Measurements from ENCODE around the gene USP34.
"Not testable (repeated sequence)": the region's sequence is repeated elsewhere in the genome, so short reads cannot be mapped to it uniquely, and the experiment has no call there.

The USP34 gene

DNA sequence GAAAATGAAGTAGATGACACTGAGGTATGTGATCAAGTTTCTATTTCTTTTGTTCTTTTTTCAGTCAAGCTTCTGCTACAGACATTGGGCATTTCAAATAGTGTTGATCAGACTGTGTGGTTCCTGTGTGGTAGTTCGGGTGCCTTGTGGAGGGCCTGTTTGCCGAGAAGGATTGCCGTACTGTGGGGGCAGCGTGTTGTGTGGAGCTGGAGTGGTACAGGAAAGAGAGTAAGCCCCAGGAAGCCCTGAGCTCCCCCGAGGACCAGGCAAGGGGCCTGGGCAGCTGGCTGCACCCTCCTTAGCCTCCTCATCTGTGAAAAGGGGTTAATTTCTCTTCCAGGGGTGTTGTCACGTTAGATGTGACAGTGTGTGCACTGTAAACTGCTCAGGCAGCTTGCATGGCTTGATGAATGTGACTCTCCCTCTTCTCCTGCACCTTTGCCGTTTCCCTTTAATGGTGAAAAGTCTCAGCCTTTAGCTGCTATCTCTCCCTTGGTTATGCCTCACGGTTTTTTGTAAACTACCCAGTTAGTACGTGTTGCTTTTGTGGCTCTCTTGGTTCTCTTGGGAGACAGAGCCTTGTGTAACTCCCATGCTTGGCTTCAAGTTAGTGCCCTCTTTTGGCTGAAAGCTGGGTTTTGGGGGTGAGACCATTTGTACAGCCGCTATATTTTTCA lies 289.4 kb downstream of the USP34 start:
- DNase-seq = no peak

DNA sequence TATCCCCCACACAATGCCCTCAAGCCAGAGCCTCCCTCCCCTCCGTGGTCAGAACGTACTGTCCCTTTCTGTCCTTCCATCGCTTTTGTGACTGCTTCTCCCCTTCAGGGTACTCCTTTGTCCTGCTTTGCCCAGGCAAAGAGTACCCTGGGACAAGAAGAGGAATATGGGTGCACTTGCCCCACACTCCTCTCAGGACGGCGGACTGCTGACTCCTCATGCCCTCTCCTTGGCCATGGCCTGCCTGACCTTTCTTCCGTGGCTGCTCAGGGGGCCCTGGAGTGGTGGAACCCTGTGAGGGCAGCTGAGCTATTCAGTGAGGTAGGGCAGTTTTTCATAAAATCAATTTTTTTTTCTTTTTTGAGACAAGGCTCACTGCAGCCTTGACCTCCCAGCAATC lies 290.2 kb downstream of the USP34 start:
- no peak for DNase-seq

DNA sequence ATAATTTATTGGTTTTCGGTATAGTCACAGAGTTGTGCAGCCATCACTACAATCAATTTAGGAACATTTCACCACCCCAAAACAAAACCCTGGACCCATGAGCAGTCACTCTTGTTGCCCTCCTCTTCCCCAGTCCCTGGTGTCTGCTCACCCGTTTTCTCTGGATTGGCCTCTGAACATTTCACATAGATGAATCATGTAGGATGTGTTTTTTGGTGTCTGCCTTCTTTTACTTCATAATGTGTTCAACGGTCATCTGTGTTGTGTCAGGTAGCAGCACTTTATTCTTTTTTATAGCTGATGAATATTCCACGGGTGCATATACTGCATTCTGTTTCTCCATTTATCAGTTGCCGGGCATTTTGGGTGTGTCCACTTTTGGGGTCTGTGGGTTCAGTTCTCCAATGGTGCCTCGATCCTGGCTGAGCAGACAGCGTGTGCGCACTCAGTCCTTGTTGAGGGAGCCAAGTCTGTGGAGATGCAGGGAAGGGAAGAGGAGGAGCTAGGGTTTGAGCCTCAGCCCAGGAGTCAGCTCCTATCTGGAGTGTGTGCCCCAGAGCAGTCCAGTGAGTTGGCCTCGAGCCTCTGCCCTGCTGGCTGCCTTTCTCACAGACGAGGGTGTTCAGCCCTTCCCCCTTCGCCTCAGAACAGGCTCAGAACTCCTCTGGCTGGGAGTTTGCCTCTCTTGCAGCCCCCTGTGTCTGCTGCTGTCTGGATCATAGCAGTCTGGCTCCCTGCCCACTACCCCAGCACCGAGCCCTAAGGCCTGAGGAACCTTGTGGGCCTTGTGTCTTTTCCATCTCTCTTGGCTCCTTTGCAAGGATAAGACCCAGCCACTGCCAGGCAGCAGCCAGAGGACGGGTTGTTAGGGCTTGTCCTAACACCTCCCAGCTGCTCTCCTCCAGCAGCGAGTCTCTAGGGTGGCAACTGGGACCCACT lies 290.9 kb downstream of the USP34 start:
- no peak for DNase-seq

DNA sequence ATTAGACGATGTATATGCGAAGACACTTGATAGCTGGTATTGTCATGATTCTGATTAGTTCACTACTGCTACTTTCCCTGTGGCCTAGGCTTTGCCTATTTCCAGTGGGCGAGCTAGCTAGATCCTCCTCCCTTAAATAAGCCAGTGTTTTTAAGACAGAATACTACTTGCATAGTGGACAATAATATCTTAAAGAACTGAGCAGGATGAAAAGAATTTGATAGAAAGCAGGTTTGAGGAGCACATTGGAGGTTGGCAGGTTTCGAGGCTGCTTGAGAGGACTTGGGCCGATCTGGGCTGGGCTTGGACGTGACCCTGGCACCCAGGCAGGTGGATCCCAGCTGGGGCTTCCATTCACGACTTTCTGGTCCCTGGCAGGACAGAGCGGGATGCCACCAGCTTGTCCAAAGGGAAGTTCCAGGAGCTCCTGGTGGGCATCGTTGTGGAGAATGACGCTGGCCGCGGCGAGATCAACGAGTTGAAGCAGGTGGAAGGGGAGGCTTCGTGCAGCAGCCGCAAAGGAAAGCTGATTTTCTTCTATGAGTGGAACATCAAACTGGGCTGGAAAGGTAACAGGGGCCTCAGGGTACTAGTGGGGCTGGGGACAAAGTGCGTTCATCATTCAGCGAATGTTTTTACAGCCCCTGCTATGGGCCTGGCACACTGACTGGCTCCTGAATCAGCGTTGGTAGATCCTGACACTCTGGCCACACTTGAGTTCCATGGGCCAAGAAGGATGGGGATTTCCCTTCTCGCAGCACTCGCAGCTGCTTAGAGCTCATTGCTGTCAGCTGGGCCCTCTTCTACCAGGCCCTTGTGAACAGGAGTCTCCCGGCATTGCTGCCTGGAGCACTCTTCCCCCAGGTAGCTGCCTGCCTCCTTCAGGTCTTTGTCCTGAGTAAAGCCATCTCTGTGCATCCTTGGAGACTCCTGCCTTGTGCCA lies 292.0 kb downstream of the USP34 start:
- DNase-seq = no peak

DNA sequence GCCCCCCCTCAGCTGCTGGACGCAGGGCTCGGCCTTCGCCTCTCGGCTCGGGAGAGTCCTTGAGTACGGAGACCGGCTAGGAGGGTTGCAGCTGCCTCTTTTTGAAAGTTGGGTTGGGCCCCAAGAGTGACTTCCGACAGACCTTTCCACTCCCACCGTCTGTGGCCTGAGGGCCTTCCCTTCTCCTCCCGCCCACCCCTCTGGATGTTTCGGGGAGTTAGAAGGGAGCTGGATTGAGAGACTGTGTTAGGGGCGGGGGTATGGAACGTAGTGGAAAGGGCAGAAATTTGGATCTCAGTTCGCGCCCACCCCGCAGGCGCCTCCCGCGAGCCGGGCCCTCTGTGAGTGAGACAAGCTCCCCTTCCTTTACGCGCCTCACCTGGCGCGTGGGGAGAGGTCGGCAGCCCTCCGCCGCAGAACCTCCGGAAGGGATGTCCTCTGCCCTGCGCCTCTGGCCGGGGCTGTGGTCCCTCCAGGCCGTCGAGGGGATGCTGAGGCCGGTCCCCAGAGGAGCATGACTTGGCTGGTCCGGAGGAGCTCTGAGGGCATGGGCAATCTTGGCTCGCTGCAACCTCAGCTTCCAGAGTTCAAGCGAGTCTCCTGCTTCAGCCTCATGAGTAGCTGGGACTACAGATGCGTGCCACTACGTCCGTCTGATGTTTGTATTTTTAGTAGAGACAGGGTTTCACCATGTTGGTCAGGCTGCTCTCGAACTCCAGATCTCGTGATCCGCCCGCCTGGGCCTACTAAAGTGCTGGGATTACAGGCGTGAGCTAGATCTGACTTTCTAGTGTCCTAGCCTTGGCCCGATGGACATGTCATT lies 292.9 kb downstream of the USP34 start:
- DNase-seq = peak; percentile 32

DNA sequence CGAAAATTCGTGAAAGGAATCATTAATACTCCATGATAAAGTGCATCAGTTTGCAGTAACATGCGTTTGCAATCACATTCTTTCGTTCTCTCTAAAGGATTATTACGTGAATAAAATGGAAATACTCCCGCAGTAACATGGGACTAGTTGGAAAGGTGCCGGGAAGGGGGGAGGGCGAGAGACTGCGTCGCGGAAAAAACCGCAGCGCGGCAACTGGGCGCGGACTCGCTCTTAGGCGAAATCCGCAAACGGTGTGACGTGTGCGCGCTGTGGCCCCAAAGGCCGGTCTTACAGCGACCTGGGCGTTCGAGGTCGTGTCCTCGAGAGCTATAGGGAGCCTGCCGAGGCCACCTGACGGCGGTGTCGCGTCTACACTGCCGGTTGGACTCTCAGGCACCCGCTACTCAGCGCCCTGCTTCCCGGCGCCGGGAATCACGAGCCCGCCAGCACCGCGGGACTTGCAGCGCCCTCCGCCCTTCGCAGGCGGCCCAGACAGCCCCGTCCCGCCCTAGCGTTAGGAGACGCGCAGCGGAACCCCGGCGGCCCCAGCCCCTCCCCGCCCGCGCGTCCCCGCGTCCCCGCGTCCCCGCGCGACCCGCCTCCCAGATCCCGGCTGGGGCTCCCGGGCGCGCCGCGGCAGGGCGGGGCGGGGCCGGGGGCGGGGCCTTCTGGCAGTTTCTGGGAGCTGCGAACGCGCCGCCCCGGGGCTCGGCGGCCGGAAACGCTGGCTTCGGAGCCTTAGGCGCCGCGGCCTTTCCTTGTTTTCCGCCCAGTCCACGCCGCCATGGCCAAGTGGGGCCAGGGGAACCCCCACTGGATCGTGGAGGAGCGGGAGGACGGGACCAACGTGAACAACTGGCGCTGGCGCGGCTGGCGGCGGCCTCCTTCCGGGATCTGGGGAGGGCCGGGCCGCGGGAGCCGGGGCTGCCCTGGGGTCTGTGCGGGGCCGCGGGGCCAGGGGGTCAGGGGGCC lies 293.8 kb downstream of the USP34 start:
- DNase-seq = peak; percentile 94

DNA sequence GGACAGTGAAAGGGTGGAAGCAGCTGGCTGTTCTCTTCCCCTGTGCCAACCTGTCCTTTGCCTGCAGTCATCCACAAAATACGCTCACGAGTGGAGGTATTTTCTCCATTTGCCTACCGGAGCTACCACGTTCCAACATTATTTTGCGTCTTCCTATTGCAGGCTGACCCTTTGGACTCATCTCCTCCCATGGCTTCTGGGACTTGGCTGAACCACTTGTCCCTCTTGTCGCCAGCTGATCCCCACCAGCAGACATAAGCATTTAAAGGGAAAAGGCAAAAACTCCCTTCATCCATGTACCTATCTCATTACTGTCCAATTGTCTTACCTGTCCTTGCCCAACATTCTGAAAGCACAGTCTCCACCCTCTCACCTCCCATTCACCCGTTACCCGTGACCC lies 295.9 kb downstream of the USP34 start:
- no peak for DNase-seq

DNA sequence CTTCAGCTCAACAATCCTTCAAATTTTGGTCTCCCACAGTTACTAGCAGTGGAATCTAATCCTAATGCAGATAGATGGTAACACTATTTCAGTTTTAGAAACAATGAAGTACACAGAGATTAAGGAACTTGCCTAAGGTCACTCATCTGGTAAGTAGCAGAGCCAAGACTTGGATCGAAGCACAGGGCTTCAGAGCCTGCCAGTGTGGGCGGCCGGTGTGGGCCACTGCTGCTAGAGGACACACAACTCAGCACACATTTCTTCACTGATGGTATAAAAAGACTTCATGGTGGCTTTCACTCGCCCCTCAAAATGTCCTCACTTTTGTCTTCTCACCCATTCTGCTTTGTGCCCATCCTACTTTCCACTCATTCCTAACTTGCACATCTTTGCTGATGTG lies 297.8 kb downstream of the USP34 start:
- no peak for DNase-seq

DNA sequence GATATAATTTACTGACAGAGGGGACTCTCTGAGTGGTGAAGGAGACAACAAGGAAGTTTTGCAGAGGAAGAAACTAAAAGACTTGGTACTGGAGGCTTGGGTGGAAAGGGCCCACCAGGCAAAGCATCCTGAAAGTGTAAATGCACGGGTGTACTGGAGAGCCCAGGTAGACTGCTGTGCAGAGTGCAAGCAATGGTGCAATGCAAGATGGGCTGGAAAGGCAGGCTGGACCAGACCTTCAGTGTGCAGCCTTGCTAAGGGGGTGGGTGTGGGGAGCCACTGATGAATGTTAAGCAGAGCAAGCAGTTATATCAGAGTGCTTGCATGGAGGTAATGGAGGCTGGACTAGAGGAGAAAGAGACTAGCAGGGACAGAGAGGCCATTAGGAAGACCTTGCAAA lies 298.2 kb downstream of the USP34 start:
- no peak for DNase-seq

DNA sequence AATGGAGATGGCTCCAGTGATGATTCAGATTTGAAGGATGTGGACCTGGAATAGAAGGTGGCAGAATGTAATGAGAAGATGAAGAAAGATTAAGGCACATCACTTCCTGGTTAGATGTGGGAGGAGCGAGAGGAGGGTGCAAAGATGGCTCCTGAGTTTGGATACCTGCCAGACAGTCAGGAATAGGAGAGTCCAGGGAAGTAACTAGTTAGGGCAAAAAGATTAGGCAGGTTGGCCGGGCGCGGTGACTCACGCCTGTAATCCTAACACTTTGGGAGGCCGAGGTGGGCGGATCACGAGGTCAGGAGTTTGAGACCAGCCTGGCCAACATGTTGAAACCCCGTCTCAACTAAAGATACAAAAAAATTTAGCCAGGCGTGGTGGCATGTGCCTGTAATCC lies 303.3 kb downstream of the USP34 start:
- no peak for DNase-seq

DNA sequence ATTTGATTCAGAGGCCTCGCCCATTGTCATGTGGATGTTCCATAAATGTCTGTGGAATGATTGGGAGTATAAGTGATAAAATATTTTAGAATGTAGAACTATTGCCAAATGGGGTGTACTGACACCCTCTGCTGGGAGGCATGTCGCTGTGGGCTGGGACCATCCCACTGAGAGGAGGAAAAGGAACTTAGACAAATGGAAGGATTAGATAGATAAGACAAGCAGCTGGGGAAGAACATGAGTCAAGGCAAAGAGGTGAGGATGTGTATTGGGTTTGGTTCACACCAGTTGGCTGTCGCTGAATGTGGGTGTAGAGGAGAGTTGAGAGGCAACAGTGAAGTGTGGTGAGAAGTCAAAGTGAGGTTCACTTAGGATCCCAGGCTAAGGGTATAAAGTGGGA lies 304.9 kb downstream of the USP34 start:
- no peak for DNase-seq

DNA sequence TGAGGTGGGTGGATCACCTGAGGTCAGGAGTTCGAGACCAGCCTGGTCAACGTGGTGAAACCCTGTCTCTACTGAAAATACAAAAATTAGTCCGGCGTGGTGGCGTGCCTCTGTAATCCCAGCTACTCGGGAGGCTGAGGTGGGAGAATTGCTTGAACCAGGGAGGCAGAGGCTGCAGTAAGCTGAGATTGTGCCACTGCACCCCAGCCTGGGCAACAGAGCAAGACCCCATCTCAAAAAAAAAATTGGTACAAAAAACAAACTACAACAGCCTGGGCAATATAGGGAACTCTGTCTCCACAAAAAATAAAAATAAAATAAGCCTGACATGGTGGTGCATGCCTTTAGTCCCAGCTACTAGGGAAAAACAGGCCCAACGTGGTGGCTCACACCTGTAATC lies 305.8 kb downstream of the USP34 start:
- not testable (repeated sequence) for DNase-seq

DNA sequence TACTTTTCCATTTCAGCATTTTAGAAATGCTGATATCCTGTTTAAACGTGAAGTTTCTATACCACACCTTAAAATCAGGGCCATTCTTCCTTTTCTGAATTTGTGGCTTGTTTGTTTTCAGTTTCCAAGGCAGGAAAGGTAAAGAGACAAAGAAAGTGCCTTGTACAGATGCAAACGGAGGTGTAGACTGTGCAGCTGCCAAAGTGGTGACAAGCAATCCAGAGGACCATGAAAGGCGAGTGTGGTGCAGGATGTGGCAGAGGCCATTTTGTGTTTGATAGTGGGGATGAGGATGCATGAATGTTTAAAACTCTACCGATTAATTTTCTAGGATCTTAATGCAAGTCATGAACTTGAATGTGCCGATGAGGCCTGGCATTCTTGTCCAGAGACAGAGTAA lies 308.2 kb downstream of the USP34 start:
- no peak for DNase-seq

DNA sequence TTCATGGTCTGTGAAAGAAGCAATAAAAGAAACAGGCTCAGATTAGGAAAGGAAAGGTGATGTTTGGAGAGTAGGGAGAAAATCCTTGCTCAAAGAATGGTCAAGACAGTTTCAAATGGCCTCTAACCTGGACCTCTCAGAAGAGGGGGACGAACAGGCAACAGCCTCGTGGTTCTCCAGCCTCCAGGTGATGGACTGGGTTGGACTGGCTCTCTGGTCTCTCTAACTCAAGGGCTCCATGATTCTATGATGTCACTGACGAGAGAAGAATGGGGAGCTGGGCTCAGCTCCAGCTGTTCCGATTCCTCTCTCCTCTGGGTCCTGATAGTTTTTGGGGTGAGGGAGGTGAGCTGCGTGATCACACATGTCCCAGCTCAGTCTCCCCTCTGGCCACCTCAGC lies 309.0 kb downstream of the USP34 start, which contains the start of gene C2orf74:
Gene C2orf74, plus strand, starts transcription at position 301 of the 400 bp plus-strand sequence. CDS start 327 bp downstream, outside the sequence.
- DNase-seq = no peak

DNA sequence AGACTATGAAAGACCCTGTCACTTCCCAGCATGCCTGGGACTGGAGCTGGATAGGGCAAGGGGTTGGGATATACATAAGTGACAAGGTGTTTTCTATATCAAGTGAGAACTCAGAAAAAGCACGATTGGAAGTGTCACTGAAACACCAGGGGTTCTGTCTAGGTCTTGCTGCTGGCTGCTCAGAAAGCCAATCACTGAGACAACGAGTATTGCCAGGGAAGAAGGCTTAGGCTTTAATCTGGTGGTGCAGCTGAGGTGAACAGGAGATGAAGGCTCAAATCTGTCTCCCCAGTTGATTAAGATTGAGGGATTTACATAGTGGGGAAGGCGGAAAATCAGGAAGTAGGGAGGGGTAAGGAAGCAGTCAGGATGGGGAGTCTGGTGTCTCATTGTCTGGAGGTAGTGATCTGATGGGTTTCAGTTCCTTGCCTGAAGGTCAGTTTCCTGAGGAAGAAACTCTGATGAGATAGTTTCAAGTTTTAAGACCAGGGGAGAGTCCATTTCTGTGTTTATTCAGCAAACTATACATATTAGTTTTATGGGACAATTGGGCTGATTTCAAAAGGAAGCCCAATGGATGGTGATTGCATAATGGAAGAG lies 312.4 kb downstream of the USP34 start:
- DNase-seq = no peak

DNA sequence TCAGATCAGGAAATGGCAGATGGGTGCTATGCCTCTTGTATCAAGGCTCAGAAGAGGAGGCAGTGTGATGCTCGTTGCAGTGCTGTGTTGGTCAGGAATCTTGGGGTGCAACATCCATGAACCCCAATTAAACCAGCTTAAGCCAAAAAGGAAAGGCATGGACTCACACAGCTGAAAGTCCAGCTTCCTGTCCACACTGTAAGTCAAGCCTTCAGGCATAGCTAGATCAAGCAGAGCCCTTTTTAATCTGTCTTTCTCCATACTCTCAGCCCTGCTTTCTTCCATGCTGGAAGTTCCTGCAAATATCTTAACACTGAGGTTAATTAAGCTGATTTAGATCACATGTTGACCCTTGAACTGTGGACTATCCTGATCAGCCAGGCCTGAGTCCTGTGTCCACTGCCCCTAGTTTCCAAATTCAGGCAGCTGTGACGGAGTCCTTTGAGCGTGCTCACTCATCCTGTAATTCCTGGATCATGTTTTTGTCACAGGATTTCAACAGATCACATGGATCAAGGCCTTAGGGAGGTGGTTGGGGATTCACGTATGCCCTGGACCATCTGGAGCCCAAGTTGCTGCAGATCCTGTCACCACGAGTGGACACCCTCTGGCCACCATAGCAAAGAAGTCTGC lies 313.4 kb downstream of the USP34 start:
- no peak for DNase-seq

DNA sequence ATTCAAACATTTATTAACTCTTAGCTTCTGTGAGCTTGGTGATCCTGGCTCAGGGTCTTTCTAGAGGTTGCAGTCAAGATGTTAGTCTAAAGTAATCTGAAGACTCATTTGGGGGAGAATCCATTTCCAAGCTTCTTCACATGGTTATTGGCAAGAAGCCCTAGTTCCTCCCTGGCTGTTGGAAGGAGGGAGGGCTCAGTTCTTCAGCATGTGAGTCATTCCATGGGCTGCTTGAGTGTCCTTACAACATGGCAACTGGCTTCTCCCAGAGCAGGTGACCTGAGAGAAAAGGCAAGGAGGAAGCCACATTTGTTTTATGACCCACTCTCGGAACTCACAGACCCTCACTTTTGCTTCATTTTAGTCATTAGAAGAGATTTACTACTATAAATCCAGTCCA lies 319.5 kb downstream of the USP34 start:
- DNase-seq = no peak

DNA sequence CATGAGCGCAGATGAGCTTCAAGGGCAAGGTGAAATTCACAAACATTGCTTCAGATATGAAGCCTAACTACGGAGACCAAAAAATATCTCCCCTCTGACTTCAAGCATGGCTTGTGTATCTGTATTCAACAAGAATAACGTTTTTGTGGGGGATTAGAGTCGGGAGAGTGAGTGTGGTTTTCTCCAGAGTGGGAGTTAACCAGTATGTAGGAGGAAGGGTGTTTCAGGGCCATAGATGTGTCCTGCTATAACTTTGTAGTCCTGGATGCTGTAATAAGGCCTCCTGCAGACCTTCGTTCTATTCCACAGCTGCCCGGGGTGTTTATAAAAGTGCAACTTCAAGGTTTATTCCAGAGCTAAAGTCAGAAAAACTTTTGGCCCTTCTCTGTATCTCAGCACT lies 321.8 kb downstream of the USP34 start:
- no peak for DNase-seq

DNA sequence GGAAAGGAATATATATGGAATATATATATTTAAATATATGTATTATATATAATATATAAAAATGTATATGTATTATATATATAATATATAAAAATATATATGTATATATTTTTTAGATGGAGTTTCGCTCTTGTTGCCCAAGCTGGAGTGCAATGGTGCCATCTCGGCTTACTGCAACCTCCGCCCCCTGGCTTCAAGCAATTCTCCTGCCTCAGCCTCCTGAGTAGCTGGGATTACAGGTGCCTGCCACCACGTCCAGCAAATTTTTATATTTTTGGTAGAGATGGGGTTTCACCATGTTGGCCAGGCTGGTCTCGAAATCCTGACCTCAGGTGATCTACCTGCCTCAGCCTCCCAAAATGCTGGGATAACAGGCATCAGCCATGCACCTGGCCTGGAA lies 322.8 kb downstream of the USP34 start:
- DNase-seq = not testable (repeated sequence)

DNA sequence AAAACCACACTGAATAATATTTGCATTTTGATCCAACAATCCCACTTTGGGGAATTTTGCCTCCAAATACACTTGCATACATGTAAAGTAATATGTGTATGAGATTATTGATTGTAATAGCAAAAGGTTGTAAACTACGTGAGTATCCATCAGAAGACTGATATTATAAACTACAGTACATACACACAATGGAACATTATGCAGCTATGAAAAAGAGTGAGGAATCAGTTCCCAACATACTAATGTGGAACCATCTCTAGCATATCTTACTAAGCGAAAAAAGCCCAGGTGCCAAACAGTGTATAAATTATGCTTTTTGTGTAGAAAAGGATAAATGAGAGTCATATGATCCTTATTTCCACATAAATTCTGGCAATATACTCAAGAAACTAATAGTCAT lies 324.9 kb downstream of the USP34 start:
- DNase-seq = no peak

Data from stimulated activated CD4-positive, alpha-beta T cell treated with anti-CD3 and anti-CD28 coated beads, Interleukin-1b, Interleukin-23, amount 100 ng/mL, for 48 hours (primary cell).